Left renal pelvis (tissue), 4 donors: Measurements from ENCODE around the gene RBPJL. TPM values are rescaled to one million over a fixed set of nuclear protein-coding genes. Genes with fewer than 3 reads are reported as not detected.
A peak's percentile ranks its signal among the peaks of the same experiment; 100 is the strongest.

Source experiments
- DNase-seq, 4 donors: peaks; one replicate each; pipeline ENCODE4 v3.0.0-alpha.2; 2013; ENCODE audit warnings: low read depth in 4 of 4, low spot score in 3 of 4
- polyA plus RNA-seq, 4 donors: library from polyadenylated mRNA; unstranded; fragments of 120-200 nt; gene quantifications; one replicate each; pipeline ENCODE4 v1.2.1, GENCODE V29; 2013; ENCODE audit not compliant: insufficient read length in 4 of 4

The RBPJL gene
- polyA plus RNA-seq, 4 donors = not detected

GRCh38 chr20:45293041-45294002 lies 13.3 kb upstream of the RBPJL start:
- peak in 2 of 4 donors; percentile 23 to 44 for DNase-seq

DNA sequence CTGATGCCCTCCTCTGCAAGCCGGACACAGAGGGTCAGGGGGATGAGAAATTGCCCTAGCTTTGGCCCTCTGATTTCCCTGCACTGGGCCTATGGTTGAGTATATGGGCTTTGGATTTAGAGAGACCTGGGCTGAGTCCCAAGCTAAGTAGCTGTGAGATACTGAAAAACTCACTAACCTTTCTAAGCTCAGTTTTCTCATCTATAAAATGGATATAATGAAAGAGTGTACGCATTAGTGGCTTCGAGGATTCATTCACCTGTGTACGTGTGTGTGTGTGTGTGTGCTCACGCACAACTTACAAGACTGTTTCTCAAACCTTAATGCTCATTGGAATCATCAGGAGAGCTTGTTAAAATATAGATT lies 12.7 kb upstream of the RBPJL start:
- no peak for DNase-seq

- DNase-seq = no peak
Measured at GRCh38 chr20:45294659-45295058, 12.0 kb upstream of the RBPJL start.

GRCh38 chr20:45297786-45298497 lies 8.7 kb upstream of the RBPJL start:
- DNase-seq = no peak

- DNase-seq = no peak
Measured at GRCh38 chr20:45299786-45300185, 6.9 kb upstream of the RBPJL start.

DNA sequence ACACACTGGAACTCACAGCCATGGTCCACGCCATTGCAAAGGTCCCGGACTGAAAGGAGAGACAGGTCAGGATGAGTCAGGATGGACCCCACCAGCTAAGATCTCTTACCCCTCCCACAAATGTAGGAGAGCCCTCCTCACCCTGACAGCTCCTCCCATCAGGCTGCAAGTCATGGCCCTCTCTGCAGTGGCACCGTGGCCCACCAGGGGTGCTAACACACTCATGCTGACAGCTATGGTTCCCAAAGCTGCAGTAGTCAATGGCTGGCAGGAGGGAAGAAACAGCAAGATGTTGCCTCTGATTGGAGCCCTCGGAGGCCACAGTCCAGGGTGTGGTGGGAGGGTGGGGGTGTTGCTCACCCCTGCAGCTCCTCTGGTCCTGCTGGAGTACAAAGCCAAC lies 5.7 kb upstream of the RBPJL start:
- no peak for DNase-seq

DNA sequence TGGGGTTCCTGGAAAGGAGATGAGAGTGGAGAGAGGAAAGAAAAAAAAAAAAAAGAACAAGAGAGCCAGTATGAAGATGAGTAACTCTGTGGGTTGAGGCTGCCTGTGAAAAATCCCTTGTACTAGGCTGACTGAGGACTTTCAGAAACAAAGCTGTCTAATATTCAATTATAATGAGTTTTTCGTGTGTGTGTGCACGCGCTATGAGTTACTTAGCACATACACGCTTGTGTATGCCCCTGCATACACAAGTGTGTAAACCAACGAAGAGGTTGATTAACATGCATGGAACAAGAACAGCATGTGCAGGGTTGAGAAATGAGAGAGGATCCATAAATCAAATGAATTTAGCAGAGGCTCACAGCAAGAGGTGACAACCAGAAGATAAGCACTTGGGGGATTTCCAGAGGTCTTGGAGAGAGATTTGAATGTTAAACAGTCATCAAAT lies 4.8 kb upstream of the RBPJL start:
- DNase-seq = no peak

DNA sequence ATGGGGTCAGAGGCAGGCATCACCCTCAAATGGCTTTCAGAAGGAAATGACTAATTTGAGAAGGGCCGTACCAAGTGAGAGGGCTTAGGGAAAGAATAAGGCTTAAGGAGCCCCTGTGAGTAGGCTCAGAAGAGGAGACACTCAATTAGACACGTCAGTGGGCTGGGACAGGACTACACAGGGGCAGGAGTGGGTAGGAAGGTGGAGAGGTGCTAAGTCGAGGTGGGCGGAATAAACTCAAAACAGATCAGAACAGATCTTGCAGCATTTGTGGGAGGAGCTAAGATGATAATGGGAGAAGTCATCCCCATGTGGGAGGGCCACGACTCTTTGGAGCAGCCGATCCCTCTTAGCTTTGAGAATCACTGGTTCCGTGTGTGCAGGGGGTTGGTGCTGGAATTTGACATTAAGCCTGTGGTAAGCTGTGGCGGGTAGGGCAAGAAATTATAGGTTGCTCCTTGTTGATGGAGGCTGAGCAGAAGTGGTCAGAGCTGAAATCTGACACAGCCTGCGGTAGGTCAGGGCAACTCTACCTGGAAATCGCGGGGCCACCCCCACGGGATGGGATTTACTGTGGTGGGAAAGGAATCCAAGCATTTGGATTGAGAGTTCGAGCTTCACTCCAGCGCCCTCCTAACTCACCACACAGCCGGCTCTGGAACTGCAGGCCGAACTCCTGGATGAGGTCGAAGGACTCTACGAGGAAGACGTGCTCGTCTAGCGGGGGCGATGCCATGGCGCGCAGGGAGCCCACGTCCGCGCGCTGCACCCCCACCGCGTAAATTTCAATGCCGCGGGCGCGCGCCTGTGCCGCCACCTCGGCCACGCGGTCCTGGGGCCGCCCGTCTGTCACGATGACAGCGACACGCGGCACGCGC lies 2.8 kb upstream of the RBPJL start:
- no peak for DNase-seq

DNA sequence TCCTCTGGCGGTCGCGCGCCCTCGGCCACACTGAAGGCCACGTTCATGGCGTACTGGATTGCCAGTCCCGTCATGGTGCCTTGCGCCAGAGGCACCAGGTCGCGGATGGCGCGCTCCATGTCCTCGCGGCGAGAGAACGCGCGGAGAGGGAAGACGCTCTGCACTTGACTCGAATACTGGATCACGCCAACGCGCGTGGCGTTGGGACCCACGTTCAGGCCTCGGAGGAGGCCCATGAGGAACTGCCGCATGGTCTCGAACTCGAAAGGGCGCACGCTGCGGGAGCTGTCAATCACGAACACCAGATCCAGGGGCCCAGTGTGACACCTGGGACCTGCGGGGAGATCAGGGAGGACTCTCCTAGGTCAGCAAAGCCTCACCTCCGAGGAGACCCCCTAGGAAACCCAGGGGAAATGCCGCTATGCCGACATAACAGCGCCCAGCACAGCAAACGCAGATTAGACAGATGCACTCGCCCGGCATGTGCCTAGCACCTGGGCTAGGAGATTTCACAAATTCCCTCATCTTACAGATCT lies 2.1 kb upstream of the RBPJL start:
- DNase-seq = no peak

DNA sequence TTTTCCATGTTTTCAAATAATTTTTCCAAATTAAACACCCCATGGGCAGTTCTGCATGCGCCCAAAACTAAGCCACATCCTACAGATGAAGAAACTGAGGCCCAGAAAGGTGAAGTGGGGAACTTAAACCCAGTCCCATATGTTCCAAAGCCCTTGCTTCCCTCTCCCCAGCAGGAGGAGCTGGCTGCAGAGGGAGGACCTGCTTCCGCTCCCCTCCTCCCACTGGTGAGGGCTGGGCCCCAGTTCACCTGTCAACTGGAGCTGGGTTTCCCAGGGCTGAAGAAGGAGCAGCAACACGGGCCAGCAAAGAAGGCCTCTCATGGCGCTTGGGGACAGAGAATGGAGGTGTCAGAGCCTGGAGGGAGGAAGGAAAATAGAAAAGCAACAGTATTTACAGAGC lies 1.4 kb upstream of the RBPJL start:
- no peak for DNase-seq

DNA sequence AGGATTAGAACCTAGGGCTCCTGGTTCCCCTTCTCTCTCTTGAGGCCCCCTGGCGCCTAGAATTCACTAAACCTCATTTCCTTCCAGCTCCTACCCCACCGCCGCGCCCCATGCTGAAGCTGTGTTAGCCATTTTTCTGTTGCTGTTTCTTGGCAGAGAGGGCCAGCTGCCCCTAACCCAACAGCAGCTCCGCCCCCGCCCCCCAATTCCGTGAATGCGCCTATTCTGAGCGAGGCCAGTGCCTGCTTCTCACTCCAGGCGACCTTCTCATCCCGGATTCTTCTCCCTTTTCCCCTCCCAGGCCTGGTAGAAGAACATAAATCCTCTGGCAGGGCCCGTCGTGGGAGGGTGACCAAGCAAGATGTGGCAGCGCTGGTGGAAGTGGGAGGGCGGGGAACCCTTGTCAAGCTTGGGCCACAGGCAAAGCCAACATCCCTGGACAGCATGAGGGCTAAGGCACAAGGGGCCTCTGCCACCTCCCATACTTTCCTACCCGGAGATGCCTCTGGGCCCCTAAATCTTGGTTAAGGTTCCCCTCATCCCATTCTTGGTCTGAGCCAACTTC lies 518 bp downstream of the RBPJL start:
- DNase-seq = no peak

DNA sequence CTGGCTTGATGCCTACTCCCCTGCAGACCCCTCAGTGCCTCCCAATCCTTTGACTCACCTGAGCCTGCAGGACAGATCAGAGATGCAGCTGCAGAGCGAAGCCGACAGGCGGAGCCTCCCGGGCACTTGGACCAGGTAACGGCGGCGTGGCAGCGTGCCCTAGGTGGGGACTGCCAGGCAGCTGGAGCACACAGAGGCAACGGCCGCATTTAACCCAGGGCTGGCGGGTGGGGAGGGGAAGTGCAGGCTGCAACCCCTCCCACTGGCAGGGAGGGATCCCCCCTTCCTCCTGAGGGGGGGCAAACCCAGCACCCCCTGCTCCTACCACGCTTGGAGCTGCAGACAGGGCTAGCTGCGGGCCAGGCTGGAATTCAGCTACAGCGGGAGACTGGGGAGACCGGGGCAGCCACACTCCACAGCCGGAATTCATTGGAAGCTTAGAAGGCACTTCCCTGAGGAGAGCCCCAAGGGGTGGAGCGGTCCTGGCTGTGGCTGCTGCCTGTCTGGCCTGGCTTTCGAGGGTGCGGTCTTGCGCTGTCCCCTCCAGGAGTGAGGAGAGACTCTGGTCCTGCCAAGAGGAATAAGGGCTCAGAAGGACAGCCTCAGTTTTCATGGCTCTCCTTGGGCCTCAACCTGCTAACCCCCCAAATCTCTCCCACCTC lies 1.6 kb downstream of the RBPJL start, which contains the start of gene MATN4:
Gene MATN4, minus strand, starts transcription at position 183 of the 662 bp plus-strand sequence. CDS start 2,717 bp downstream, outside the sequence.
- DNase-seq = no peak

GRCh38 chr20:45309075-45309474 lies 2.4 kb downstream of the RBPJL start:
- no peak for DNase-seq

GRCh38 chr20:45311589-45312211 lies 5.1 kb downstream of the RBPJL start:
- DNase-seq = no peak

GRCh38 chr20:45312241-45312640 lies 5.6 kb downstream of the RBPJL start:
- no peak for DNase-seq

GRCh38 chr20:45313065-45313695 lies 6.5 kb downstream of the RBPJL start:
- DNase-seq = no peak

- no peak for DNase-seq
Measured at GRCh38 chr20:45313943-45314342, 7.3 kb downstream of the RBPJL start.

GRCh38 chr20:45315672-45316071 lies 9.0 kb downstream of the RBPJL start:
- no peak for DNase-seq
